T-cell (primary cell): ENCODE data around the gene TRAFD1. TPM values are rescaled to one million over a fixed set of nuclear protein-coding genes. Genes with fewer than 3 reads are reported as not detected.
A peak's percentile ranks its signal among the peaks of the same experiment; 100 is the strongest.
"Not testable (repeated sequence)": the region's sequence is repeated elsewhere in the genome, so short reads cannot be mapped to it uniquely, and the experiment has no call there.

ENCODE experiments used
- ATAC-seq, 4 experiments: fragments of 200-7000 bp in 3 of 4; fragments of 150-1000 bp in 1 of 4; cut with Tn5 transposase; replicated peaks in 1 of 4; 1 replicate in 3 of 4; 2 replicates in 1 of 4; pipeline ENCODE4 v1.10.0; 2021; ENCODE audit warnings: moderate library complexity in 3 of 4, mild to moderate bottlenecking in 2 of 4, moderate number of reproducible peaks in 1 of 4
- CTCF ChIA-PET, 2 donors: fragments of 300-600 bp; sonication (Branson Sonifier 250); formaldehyde crosslinking; loops; one replicate each; lab custom pipeline; 2022; ENCODE audit warnings: antibody characterized with exemption in 2 of 2; lab: Charles Lee
- POLR2A ChIA-PET, 2 donors: fragments of 300-600 bp; sonication (Branson Sonifier 250); formaldehyde crosslinking; loops; one replicate each; lab custom pipeline; 2022; ENCODE audit warnings: antibody characterized with exemption in 2 of 2; lab: Charles Lee
- DNase-seq, 35 experiments: peaks; one replicate each; pipeline versions ENCODE4 v3.0.0 to v3.0.0-alpha.2; 2013 to 2023
- H3K27ac ChIP-seq: one replicate; pipeline ENCODE4 v1.5.1; 2013; ENCODE audit warnings: low read length
- H3K27me3 ChIP-seq, 2 experiments: replicated peaks in 1 of 2; 1 replicate in 1 of 2; 2 replicates in 1 of 2; pipeline versions ENCODE4 v1.6.1 to v1.7.0; 2013; ENCODE audit warnings: low read length in 1 of 2, mixed read lengths in 1 of 2; ENCODE audit not compliant: control insufficient read depth in 2 of 2, insufficient read depth in 2 of 2; ENCODE audit errors: extremely low read depth in 1 of 2
- H3K36me3 ChIP-seq, 2 donors: 1 replicate in 1 of 2; 2 replicates in 1 of 2; pipeline versions ENCODE4 v1.6.1 to v1.7.0; 2013; ENCODE audit warnings: low read length in 1 of 2; ENCODE audit not compliant: control insufficient read depth in 2 of 2, insufficient read depth in 1 of 2; ENCODE audit errors: extremely low read depth in 1 of 2
- H3K4me1 ChIP-seq, 2 experiments: 1 replicate in 1 of 2; 2 replicates in 1 of 2; pipeline versions ENCODE4 v1.6.1 to v1.7.0; 2013; ENCODE audit warnings: low read length in 2 of 2, mixed read lengths in 1 of 2; ENCODE audit not compliant: insufficient read depth in 2 of 2, control insufficient read depth in 1 of 2; ENCODE audit errors: extremely low read depth in 1 of 2
- H3K4me3 ChIP-seq, 2 donors: 1 replicate in 1 of 2; 2 replicates in 1 of 2; pipeline versions ENCODE4 v1.5.1 to v1.7.0; 2013; ENCODE audit warnings: mild to moderate bottlenecking in 2 of 2, low read length in 1 of 2, moderate library complexity in 1 of 2; ENCODE audit not compliant: control insufficient read depth in 1 of 2; ENCODE audit errors: extremely low read depth in 1 of 2
- H3K9me3 ChIP-seq: 2 replicates; pipeline ENCODE4 v1.7.0; 2013
- H3K27ac Mint-ChIP-seq, 2 donors: one replicate each; pipeline ENCODE4 v1.8.0; 2020 to 2021; ENCODE audit warnings: mild to moderate bottlenecking in 2 of 2, mixed read lengths in 2 of 2
- H3K27me3 Mint-ChIP-seq, 2 donors: one replicate each; pipeline ENCODE4 v1.8.0; 2021 to 2022; ENCODE audit warnings: mixed read lengths in 2 of 2
- H3K36me3 Mint-ChIP-seq: one replicate; pipeline ENCODE4 v1.8.0; 2021; ENCODE audit warnings: mixed read lengths
- H3K4me1 Mint-ChIP-seq, 3 donors: one replicate each; pipeline ENCODE4 v1.8.0; 2020 to 2022; ENCODE audit warnings: mixed read lengths in 3 of 3, mild to moderate bottlenecking in 1 of 3
- H3K4me3 Mint-ChIP-seq, 3 donors: one replicate each; pipeline ENCODE4 v1.8.0; 2020 to 2022; ENCODE audit warnings: mild to moderate bottlenecking in 3 of 3, mixed read lengths in 3 of 3, moderate library complexity in 3 of 3
- H3K9me3 Mint-ChIP-seq, 3 donors: one replicate each; pipeline ENCODE4 v1.8.0; 2020 to 2022; ENCODE audit warnings: mixed read lengths in 3 of 3
- WGBS: methylation state at CpG from one replicate; pipeline ENCODE4 v1.1.5; 2013; ENCODE audit warnings: missing lambda C conversion rate; ENCODE audit not compliant: insufficient coverage; 5-methylcytosine and 5-hydroxymethylcytosine counted together
- total RNA-seq, 35 experiments: library from RNA in 6 of 35; stranded (reverse) in 6 of 35; fragments of 120-200 nt in 1 of 35; gene quantifications; one replicate each; pipeline versions ENCODE4 v1.2.1 to v1.2.4 and lab custom pipeline; 2013 to 2026

The TRAFD1 gene
- total RNA-seq, 5 donors from 2014 or later (not counting 1 experiment from before 2014, with no cell fraction given) = 26.4 to 39.9 (median 36.9) TPM

- Mint-ChIP-seq H3K27ac (peak overlapping the region in 1 of 2 donors; percentile 59), H3K27me3 (no peaks in the 10 kb centered on the region), H3K4me3 (peak overlapping the region in 1 of 3 donors; percentile 98), H3K4me1 (peaks cover 58 to 63% (median 59%) of the 10 kb centered on the region in 3 donors), H3K9me3 (no peaks in the 10 kb centered on the region), H3K36me3 (peaks cover 11% of the 10 kb centered on the region)
- WGBS = no CpG with 5 or more reads among the region's 3 CpGs
- ATAC-seq = no peak
- Histone ChIP-seq H3K4me1 (peaks cover 11 to 33% of the 10 kb centered on the region in 2 experiments), H3K36me3 (peaks cover 5% of the 10 kb centered on the region in 2 donors), H3K4me3 (no peak overlapping the region), H3K27me3 (no peaks in the 10 kb centered on the region), H3K9me3 (no peaks in the 10 kb centered on the region), H3K27ac (no peak overlapping the region)
- POLR2A ChIA-PET = no interaction called here
- DNase-seq = no peak
- CTCF ChIA-PET = interaction anchor here in 1 of 2 donors (0.7 kb wide), 1 partner anchor 46 kb away, joined by 7 read pairs; no protein-coding TSS in a partner anchor
Observed at GRCh38 chr12:112105891-112106290, 19.5 kb upstream of the TRAFD1 start.

- ChIA-PET POLR2A (interaction anchor here (0.7 to 1.2 kb wide), 2 partner anchors 19 to 24 kb away, joined by 4 to 5 read pairs; no protein-coding TSS in a partner anchor), CTCF (interaction anchor here (0.5 to 1.0 kb wide), 4 partner anchors 10 to 163 kb away, joined by 3 to 4 read pairs (median 3); no protein-coding TSS in a partner anchor)
- Histone ChIP-seq H3K4me3 (peak overlapping the region; percentile 94 to 96), H3K27me3 (no peaks in the 10 kb centered on the region), H3K9me3 (no peaks in the 10 kb centered on the region), H3K4me1 (peaks cover 11 to 33% of the 10 kb centered on the region in 2 experiments), H3K36me3 (peaks cover 0 to 3% of the 10 kb centered on the region in 2 donors), H3K27ac (peak overlapping the region; percentile 13)
- Mint-ChIP-seq H3K4me3 (peak overlapping the region; percentile 97 to 98 (median 97)), H3K27ac (peak overlapping the region; percentile 80 to 87), H3K4me1 (peaks cover 48 to 56% (median 51%) of the 10 kb centered on the region in 3 donors), H3K36me3 (peaks cover 7% of the 10 kb centered on the region), H3K27me3 (no peaks in the 10 kb centered on the region), H3K9me3 (no peaks in the 10 kb centered on the region)
- no peak for ATAC-seq
- 2% methylated on average over 7 of the region's 13 CpGs for whole genome bisulfite sequencing
- peak in 2 of 35 experiments; percentile 15 to 26 for DNase-seq
Observed at GRCh38 chr12:112107306-112108201, 17.8 kb upstream of the TRAFD1 start.

GRCh38 chr12:112108202-112109079 lies 16.9 kb upstream of the TRAFD1 start, which contains the start of gene NAA25:
Gene NAA25 (minus strand): TSS chr12:112108783. CDS start chr12:112108773, 10 bp downstream.
- peaks cover 7% of the 10 kb centered on the region for H3K36me3 Mint-ChIP-seq
- H3K4me1 Mint-ChIP-seq = peaks cover 43 to 49% (median 44%) of the 10 kb centered on the region in 3 donors
- H3K4me3 Mint-ChIP-seq = peak within 1 kb of the TSS; percentile 97 to 98 (median 97)
- Histone ChIP-seq H3K9me3 (no peaks in the 10 kb centered on the region), H3K4me1 (peaks cover 11 to 32% of the 10 kb centered on the region in 2 experiments), H3K4me3 (peak within 1 kb of the TSS; percentile 94 to 96), H3K36me3 (peaks cover 0 to 3% of the 10 kb centered on the region in 2 donors), H3K27me3 (no peaks in the 10 kb centered on the region), H3K27ac (peak within 1 kb of the TSS; percentile 76)
- ChIA-PET CTCF (interaction anchor here (0.5 to 1.9 kb wide), 9 partner anchors 9 to 1356 kb away, joined by 3 to 12 read pairs (median 6); partner anchors contain the start of genes TMEM116 (in 1 of the 2) and TRAFD1 (in 1 of the 2)), POLR2A (interaction anchor here (0.6 to 1.7 kb wide), 8 partner anchors 17 to 94 kb away, joined by 4 to 13 read pairs (median 6); partner anchors contain the start of gene TRAFD1 (in 1 of the 2))
- WGBS = under 1% methylated on average over 71 of the region's 74 CpGs
- DNase-seq (peak; percentile 63 to 91 (median 80)), ATAC-seq (peak; percentile 87 to 93 (median 88))
- H3K27me3 Mint-ChIP-seq = no peaks in the 10 kb centered on the region
- H3K27ac Mint-ChIP-seq = peak within 1 kb of the TSS; percentile 97 to 98
- H3K9me3 Mint-ChIP-seq = no peaks in the 10 kb centered on the region

- CTCF ChIA-PET, H3K27ac ChIP-seq, DNase-seq, H3K4me3 ChIP-seq, H3K36me3 ChIP-seq, H3K4me3 Mint-ChIP-seq, H3K9me3 Mint-ChIP-seq, H3K36me3 Mint-ChIP-seq, ATAC-seq, H3K27me3 ChIP-seq, H3K9me3 ChIP-seq, H3K27me3 Mint-ChIP-seq: not testable (repeated sequence)
- POLR2A ChIA-PET = interaction anchor here in 1 of 2 donors (1.2 kb wide), 1 partner anchor 14 kb away, joined by 3 read pairs; the partner anchor contains the start of gene TRAFD1
- H3K4me1 Mint-ChIP-seq = peaks cover 22 to 28% (median 24%) of the 10 kb centered on the region in 3 donors
- H3K4me1 ChIP-seq = peaks cover 8 to 24% of the 10 kb centered on the region in 2 experiments
- 95% methylated on average over 12 of the region's 20 CpGs for WGBS
- peak overlapping the region in 1 of 2 donors; percentile 9 for H3K27ac Mint-ChIP-seq
Observed at GRCh38 chr12:112110787-112111662, 14.3 kb upstream of the TRAFD1 start.

GRCh38 chr12:112111931-112112330 lies 13.4 kb upstream of the TRAFD1 start:
- Mint-ChIP-seq H3K27me3 (no peaks in the 10 kb centered on the region), H3K4me1 (peaks cover 19 to 24% (median 20%) of the 10 kb centered on the region in 3 donors), H3K27ac (no peak overlapping the region), H3K9me3 (no peaks in the 10 kb centered on the region), H3K36me3 (no peaks in the 10 kb centered on the region), H3K4me3 (no peak overlapping the region)
- no peaks in the 10 kb centered on the region for H3K27me3 ChIP-seq
- H3K4me3 ChIP-seq = no peak overlapping the region
- ATAC-seq (no peak), DNase-seq (no peak)
- peaks cover 12 to 23% of the 10 kb centered on the region in 2 experiments for H3K4me1 ChIP-seq
- ChIA-PET POLR2A (interaction anchor here in 1 of 2 donors (0.5 kb wide), 1 partner anchor 19 kb away, joined by 3 read pairs; no protein-coding TSS in a partner anchor), CTCF (no interaction called here)
- no peak overlapping the region for H3K27ac ChIP-seq
- no peaks in the 10 kb centered on the region for H3K36me3 ChIP-seq
- WGBS = no CpG with 5 or more reads among the region's 5 CpGs
- H3K9me3 ChIP-seq = no peaks in the 10 kb centered on the region
